Vagina (tissue), 2 donors: ENCODE measurements around the gene FETUB.

ENCODE experiments used
- POLR2A ChIP-seq, 2 donors: fragments of 450-650 bp; IDR thresholded peaks; one replicate each; pipeline ENCODE4 v1.6.1; 2017; ENCODE audit warnings: antibody characterized with exemption in 2 of 2, mild to moderate bottlenecking in 2 of 2, moderate library complexity in 2 of 2
- TF ChIP-seq, protein P1 (sequence below), 3 experiments: fragments of 450-650 bp in 2 of 3; fragments of 200-600 bp in 1 of 3; sonication (generic) in 1 of 3; IDR thresholded peaks; one replicate each; pipeline ENCODE4 v1.5.1; 2017 to 2019; ENCODE audit warnings: antibody characterized with exemption in 3 of 3, mild to moderate bottlenecking in 2 of 3, moderate library complexity in 2 of 3

GRCh38 chr3:186625600-186626042 is 14.6 kb upstream of the FETUB start:
- TF ChIP-seq, protein P1, sequence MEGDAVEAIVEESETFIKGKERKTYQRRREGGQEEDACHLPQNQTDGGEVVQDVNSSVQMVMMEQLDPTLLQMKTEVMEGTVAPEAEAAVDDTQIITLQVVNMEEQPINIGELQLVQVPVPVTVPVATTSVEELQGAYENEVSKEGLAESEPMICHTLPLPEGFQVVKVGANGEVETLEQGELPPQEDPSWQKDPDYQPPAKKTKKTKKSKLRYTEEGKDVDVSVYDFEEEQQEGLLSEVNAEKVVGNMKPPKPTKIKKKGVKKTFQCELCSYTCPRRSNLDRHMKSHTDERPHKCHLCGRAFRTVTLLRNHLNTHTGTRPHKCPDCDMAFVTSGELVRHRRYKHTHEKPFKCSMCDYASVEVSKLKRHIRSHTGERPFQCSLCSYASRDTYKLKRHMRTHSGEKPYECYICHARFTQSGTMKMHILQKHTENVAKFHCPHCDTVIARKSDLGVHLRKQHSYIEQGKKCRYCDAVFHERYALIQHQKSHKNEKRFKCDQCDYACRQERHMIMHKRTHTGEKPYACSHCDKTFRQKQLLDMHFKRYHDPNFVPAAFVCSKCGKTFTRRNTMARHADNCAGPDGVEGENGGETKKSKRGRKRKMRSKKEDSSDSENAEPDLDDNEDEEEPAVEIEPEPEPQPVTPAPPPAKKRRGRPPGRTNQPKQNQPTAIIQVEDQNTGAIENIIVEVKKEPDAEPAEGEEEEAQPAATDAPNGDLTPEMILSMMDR (IDR thresholded peaks at IDR 0.05), result no peak
- TF ChIP-seq POLR2A (IDR thresholded peaks at IDR 0.05), result no peak
